ENCODE data around the gene PAM16. TPM values are rescaled to one million over a fixed set of nuclear protein-coding genes. Genes with fewer than 3 reads are reported as not detected.
A peak's percentile ranks its signal among the peaks of the same experiment; 100 is the strongest.

Gene PAM16
- total and polyA plus RNA-seq, 2 experiments from 2014 or later = 35.0 to 70.4 TPM

DNA sequence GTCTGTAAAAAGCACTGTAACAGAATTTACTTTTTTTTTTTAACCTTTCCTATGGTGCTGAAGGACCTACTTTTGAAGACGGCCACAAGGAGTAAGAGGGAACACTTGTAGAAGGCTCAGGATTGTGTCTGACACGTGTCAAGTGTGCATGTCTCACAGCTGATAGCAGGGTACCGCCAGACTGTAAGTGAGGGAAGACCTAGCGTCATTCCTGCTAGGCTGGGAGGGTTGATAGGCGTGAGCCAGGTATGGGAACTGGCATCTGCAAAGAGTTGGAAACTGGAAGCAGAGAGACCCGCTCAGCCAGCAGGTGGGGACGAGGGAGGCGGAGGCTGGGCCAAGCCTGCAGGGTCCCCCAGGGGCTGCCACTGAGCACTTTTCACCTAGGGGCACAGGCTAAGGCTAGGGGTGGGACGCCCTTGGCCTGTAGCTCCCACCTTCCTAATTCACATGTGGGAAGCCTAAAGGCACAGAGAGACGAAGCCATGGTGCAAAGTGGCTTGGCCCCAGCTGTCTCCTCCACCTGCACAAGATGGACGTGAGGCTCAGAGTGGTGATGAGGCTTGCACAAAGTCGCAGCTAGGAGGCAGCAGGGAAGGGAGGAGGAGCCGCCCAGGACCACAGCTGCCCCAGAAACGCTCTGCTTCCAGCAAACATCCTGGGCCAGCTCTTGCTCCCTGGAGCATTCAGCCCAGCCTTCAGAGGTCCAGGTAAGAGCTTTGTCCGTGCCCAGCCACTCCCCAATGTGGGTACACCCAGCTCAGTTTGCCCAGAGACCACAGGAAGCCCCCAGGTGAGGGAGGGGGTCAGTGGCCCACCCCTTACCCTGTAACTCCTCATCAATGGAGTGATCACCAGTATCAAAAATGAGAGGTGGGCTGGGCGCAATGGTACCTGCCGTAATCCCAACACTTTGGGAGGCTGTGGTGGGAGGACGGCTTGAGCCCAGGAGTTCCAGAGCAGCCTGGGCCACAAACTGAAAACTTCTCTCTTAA lies 39.4 kb upstream of the PAM16 start:
- Histone ChIP-seq H3K9me2 (replicated peaks; ENCODE audit: insufficient read depth) (no peaks in the 10 kb centered on the region), H3K4me2 (no peak overlapping the region), H3K36me3 (replicated peaks; ENCODE audit: insufficient read depth, low read depth) (no peaks in the 10 kb centered on the region), H2AFZ (no peak overlapping the region), H3K79me2 (no peaks in the 10 kb centered on the region), H3K9me3 (ENCODE audit: low read depth) (no peaks in the 10 kb centered on the region), H3K4me1 (ENCODE audit: insufficient read depth) (peaks cover 52% of the 10 kb centered on the region), H3K27ac (no peak overlapping the region), H3K4me3 (no peak overlapping the region), H4K20me1 (ENCODE audit: insufficient read depth, poor library complexity, severe bottlenecking) (no peaks in the 10 kb centered on the region), H3K27me3 (no peaks in the 10 kb centered on the region)
- no peak for DNase-seq (ENCODE audit: low spot score)
- WGBS (ENCODE audit: low lambda C conversion rate, missing lambda C conversion rate) = 89% methylated on average over 18 of the region's 18 CpGs
- TF ChIP-seq, protein P1, sequence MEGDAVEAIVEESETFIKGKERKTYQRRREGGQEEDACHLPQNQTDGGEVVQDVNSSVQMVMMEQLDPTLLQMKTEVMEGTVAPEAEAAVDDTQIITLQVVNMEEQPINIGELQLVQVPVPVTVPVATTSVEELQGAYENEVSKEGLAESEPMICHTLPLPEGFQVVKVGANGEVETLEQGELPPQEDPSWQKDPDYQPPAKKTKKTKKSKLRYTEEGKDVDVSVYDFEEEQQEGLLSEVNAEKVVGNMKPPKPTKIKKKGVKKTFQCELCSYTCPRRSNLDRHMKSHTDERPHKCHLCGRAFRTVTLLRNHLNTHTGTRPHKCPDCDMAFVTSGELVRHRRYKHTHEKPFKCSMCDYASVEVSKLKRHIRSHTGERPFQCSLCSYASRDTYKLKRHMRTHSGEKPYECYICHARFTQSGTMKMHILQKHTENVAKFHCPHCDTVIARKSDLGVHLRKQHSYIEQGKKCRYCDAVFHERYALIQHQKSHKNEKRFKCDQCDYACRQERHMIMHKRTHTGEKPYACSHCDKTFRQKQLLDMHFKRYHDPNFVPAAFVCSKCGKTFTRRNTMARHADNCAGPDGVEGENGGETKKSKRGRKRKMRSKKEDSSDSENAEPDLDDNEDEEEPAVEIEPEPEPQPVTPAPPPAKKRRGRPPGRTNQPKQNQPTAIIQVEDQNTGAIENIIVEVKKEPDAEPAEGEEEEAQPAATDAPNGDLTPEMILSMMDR (IDR thresholded peaks at IDR 0.05; ENCODE audit: poor library complexity) = no peak
- TF ChIP-seq EZH2 (IDR thresholded peaks at IDR 0.05; ENCODE audit: borderline replicate concordance) (no peak), EZH2phosphoT487 (IDR thresholded peaks at IDR 0.05; ENCODE audit: low read depth, severe bottlenecking, unreplicated experiment) (no peak)

DNA sequence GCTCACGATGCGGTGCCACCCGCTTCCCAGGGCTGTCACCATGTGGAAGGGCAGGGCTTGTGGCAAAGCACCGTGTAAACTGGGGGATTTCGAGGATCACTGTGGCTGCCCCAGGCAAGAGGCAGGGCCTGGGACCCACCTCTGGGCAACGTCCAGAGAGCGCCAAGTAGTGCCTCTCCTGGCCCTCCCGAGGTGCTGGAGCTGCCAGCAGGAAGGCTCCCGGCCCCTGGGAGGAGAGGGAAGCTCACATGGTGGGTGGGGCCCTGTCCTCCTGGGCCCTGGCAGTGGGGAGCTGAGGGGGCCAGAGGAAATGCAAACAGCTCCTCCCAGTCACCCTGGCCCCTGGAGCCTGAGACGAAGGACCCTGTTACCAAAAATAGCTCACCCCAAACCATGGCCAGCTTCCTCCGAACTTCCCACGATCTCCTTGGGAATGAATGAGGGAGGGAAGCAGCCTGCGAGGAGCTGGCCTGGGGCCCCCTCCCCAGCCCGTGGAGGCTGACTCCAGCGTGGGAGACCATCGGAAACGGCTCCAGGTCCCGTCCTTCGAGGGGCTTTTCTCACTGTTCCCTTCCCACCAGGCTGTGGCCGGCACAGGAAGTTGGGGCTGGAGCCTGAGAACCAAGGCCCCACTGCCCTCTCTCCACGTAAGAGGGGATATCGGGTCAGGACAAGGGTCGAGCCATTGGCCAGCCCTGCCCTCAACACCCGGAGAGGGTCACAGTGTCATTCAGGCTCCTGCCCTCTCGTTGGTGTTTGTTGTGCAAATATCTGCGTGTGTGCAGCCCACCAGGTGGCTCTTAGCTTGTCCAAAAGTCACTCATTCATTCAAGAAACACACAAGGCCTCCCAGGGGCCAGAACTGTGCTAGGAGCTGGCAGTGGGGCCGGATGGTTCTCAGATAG lies 38.2 kb upstream of the PAM16 start:
- Histone ChIP-seq H3K4me2 (no peak overlapping the region), H3K36me3 (replicated peaks; ENCODE audit: insufficient read depth, low read depth) (no peaks in the 10 kb centered on the region), H3K9me3 (ENCODE audit: low read depth) (no peaks in the 10 kb centered on the region), H3K79me2 (no peaks in the 10 kb centered on the region), H3K27ac (peak overlapping the region; percentile 43), H4K20me1 (ENCODE audit: insufficient read depth, poor library complexity, severe bottlenecking) (no peaks in the 10 kb centered on the region), H3K4me1 (ENCODE audit: insufficient read depth) (peaks cover 62% of the 10 kb centered on the region), H3K27me3 (no peaks in the 10 kb centered on the region), H3K9me2 (replicated peaks; ENCODE audit: insufficient read depth) (no peaks in the 10 kb centered on the region), H2AFZ (no peak overlapping the region), H3K4me3 (no peak overlapping the region)
- 60% methylated on average over 27 of the region's 27 CpGs for WGBS (ENCODE audit: low lambda C conversion rate, missing lambda C conversion rate)
- TF ChIP-seq, protein P1 (IDR thresholded peaks at IDR 0.05; ENCODE audit: poor library complexity) = no peak
- TF ChIP-seq EZH2 (IDR thresholded peaks at IDR 0.05; ENCODE audit: borderline replicate concordance) (no peak), EZH2phosphoT487 (IDR thresholded peaks at IDR 0.05; ENCODE audit: low read depth, severe bottlenecking, unreplicated experiment) (no peak)
- no peak for DNase-seq (ENCODE audit: low spot score)

DNA sequence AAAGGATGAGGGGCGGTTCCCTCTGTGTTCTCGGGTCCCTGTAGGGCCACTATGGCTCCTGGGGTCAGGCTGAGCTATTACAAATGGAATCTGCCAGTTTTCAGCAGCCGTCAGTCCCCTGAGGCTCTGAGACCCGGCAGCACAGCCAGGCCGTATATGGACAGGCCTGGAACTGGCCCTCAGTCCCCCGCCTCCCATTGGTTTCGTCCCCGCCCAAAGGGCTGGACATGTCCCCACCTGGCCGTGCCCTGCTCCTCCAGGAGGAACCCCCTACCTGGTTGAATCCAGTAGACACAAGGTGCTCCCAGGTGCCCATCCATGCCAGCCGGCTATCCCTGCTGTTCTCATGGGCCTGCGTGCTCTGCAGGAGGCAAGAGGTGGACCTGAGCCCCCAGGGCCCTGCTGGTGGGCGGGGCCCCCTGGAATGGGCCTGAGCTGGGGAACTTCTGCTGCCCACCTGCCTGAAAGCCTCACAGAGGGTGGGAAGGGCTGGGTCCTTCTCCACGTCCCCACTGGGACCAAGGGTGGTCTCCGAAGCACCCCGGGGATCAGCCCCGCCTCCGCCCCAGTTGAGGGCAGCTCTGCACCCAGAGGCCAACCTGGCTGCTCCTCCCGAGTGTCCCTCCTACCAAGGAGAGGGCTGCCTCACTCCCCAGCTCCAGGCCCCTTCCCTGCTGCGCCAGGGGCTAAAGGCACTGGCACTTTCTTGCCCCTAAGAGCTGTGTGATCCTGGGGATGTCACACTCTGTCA lies 37.3 kb upstream of the PAM16 start:
- TF ChIP-seq EZH2phosphoT487 (IDR thresholded peaks at IDR 0.05; ENCODE audit: low read depth, severe bottlenecking, unreplicated experiment) (no peak), EZH2 (IDR thresholded peaks at IDR 0.05; ENCODE audit: borderline replicate concordance) (no peak)
- TF ChIP-seq, protein P1 (IDR thresholded peaks at IDR 0.05; ENCODE audit: poor library complexity) = no peak
- H3K4me3 ChIP-seq = no peak overlapping the region
- DNase-seq (ENCODE audit: low spot score) = no peak
- H3K9me3 ChIP-seq (ENCODE audit: low read depth) = no peaks in the 10 kb centered on the region
- 82% methylated on average over 18 of the region's 19 CpGs for WGBS (ENCODE audit: low lambda C conversion rate, missing lambda C conversion rate)
- H3K9me2 ChIP-seq (replicated peaks; ENCODE audit: insufficient read depth) = no peaks in the 10 kb centered on the region
- H3K4me1 ChIP-seq (ENCODE audit: insufficient read depth) = peaks cover 64% of the 10 kb centered on the region
- H3K36me3 ChIP-seq (replicated peaks; ENCODE audit: insufficient read depth, low read depth) = no peaks in the 10 kb centered on the region
- no peaks in the 10 kb centered on the region for H3K79me2 ChIP-seq
- no peaks in the 10 kb centered on the region for H4K20me1 ChIP-seq (ENCODE audit: insufficient read depth, poor library complexity, severe bottlenecking)
- H3K27ac ChIP-seq = peak overlapping the region; percentile 43
- no peak overlapping the region for H3K4me2 ChIP-seq
- H3K27me3 ChIP-seq = no peaks in the 10 kb centered on the region
- no peak overlapping the region for H2AFZ ChIP-seq
